Tibial nerve (tissue), 4 donors: ENCODE data around the gene HTRA2. TPM values are rescaled to one million over a fixed set of nuclear protein-coding genes. Genes with fewer than 3 reads are reported as not detected.

Source experiments
- DNase-seq, 2 donors: peaks; one replicate each; pipeline ENCODE4 v3.0.0-alpha.2; 2019; ENCODE audit warnings: low spot score in 2 of 2
- H3K27ac ChIP-seq, 4 donors: fragments of 200-600 bp; sonication (generic) in 3 of 4; one replicate each; pipeline ENCODE4 v1.5.1; 2017 to 2019; ENCODE audit warnings: mild to moderate bottlenecking in 1 of 4
- H3K27me3 ChIP-seq, 2 donors: fragments of 200-600 bp; sonication (generic) in 1 of 2; one replicate each; pipeline versions ENCODE4 v1.5.1 to v1.6.0; 2017 to 2019
- H3K36me3 ChIP-seq, 3 donors: fragments of 200-600 bp; sonication (generic); one replicate each; pipeline ENCODE4 v1.5.1; 2018 to 2019
- H3K4me1 ChIP-seq, 4 donors: fragments of 200-600 bp; sonication (generic) in 3 of 4; one replicate each; pipeline ENCODE4 v1.5.1; 2017 to 2019
- H3K4me3 ChIP-seq, 4 donors: fragments of 200-600 bp; sonication (generic) in 3 of 4; one replicate each; pipeline ENCODE4 v1.5.1; 2017 to 2019; ENCODE audit warnings: mild to moderate bottlenecking in 1 of 4, moderate library complexity in 1 of 4
- H3K9me3 ChIP-seq, 4 donors: fragments of 200-600 bp; sonication (generic) in 3 of 4; one replicate each; pipeline ENCODE4 v1.5.1; 2017 to 2019
- CTCF ChIP-seq, 5 experiments: fragments of 200-600 bp in 3 of 5; fragments of 450-650 bp in 2 of 5; sonication (generic) in 3 of 5; IDR thresholded peaks; one replicate each; pipeline ENCODE4 v1.5.1; 2016 to 2019; ENCODE audit warnings: antibody characterized with exemption in 5 of 5, mild to moderate bottlenecking in 3 of 5, moderate library complexity in 2 of 5
- EP300 ChIP-seq, 2 donors: sonication (generic); formaldehyde crosslinking; IDR thresholded peaks; one replicate each; pipeline ENCODE4 v1.6.1; 2017; ENCODE audit warnings: antibody characterized with exemption in 2 of 2, mild to moderate bottlenecking in 1 of 2
- POLR2A ChIP-seq, 2 donors: fragments of 450-650 bp; IDR thresholded peaks; one replicate each; pipeline ENCODE4 v1.6.1; 2017; ENCODE audit warnings: antibody characterized with exemption in 2 of 2, mild to moderate bottlenecking in 2 of 2, moderate library complexity in 2 of 2
- WGBS, 2 donors: methylation state at CpG; one replicate each; pipeline ENCODE4 v1.1.5; 2018; 5-methylcytosine and 5-hydroxymethylcytosine counted together
- total RNA-seq, 4 donors: library from RNA; depleted of rRNA; stranded (reverse); fragments of >200 nt; gene quantifications; one replicate each; pipeline ENCODE4 v1.1.0, GENCODE V29; 2016

HTRA2 gene
- total RNA-seq, 4 donors from 2014 or later: 37.8 to 45.3 (median 42.5) TPM

- Histone ChIP-seq H3K27me3 (no peaks in the 10 kb centered on the region), H3K27ac (no peak overlapping the region), H3K9me3 (no peaks in the 10 kb centered on the region), H3K36me3 (peaks cover 0 to 61% (median 0%) of the 10 kb centered on the region in 3 donors), H3K4me3 (no peak overlapping the region), H3K4me1 (peaks cover 0 to 25% (median 19%) of the 10 kb centered on the region in 4 donors)
- WGBS, 2 donors: 93 to 95% methylated on average over 2 of the region's 2 CpGs
- TF ChIP-seq POLR2A (IDR thresholded peaks at IDR 0.05) (no peak), CTCF (IDR thresholded peaks at IDR 0.05) (no peak), EP300 (IDR thresholded peaks at IDR 0.05) (no peak)
- no peak for DNase-seq
Observed at GRCh38 chr2:74486141-74486540, 43.6 kb upstream of the HTRA2 start.

- peaks cover 0 to 86% (median 21%) of the 10 kb centered on the region in 3 donors for H3K36me3 ChIP-seq
- DNase-seq: no peak
- TF ChIP-seq CTCF (IDR thresholded peaks at IDR 0.05): no peak
- TF ChIP-seq EP300 (IDR thresholded peaks at IDR 0.05): no peak
- TF ChIP-seq POLR2A (IDR thresholded peaks at IDR 0.05): no peak
- WGBS, 2 donors: 78 to 84% methylated on average over 9 of the region's 9 CpGs
- no peak overlapping the region for H3K4me3 ChIP-seq
- H3K9me3 ChIP-seq: no peaks in the 10 kb centered on the region
- peaks cover 0 to 8% (median 3%) of the 10 kb centered on the region in 4 donors for H3K4me1 ChIP-seq
- no peak overlapping the region for H3K27ac ChIP-seq
- no peaks in the 10 kb centered on the region for H3K27me3 ChIP-seq
Observed at GRCh38 chr2:74488643-74489481, 40.9 kb upstream of the HTRA2 start.

DNA sequence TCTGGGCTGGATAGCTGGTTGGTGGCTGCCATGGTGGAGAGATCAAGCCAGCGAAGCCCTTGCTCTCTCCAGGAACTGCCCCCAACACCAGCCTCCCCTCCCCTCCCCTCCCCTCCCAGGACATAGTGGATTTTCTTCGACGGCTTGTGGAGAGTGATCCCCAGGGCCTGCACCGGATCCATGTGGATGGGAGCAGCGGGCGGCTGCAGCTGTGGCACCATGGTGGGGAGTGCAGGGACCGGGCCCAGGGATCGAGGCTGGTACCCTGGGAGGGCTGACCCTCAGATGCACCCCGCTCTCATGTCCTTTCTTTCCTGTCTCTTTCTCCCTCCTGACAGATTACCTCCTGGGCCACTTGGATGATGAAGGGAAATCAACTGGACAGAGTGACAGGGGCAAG is 39.8 kb upstream of the HTRA2 start:
- no peaks in the 10 kb centered on the region for H3K9me3 ChIP-seq
- 90 to 94% methylated on average over 8 to 9 of the region's 9 CpGs for WGBS, 2 donors
- H3K4me1 ChIP-seq: no peaks in the 10 kb centered on the region
- H3K36me3 ChIP-seq: peaks cover 0 to 94% (median 21%) of the 10 kb centered on the region in 3 donors
- H3K27me3 ChIP-seq: no peaks in the 10 kb centered on the region
- TF ChIP-seq POLR2A (IDR thresholded peaks at IDR 0.05) (no peak), CTCF (IDR thresholded peaks at IDR 0.05) (no peak), EP300 (IDR thresholded peaks at IDR 0.05) (no peak)
- no peak overlapping the region for H3K27ac ChIP-seq
- no peak for DNase-seq
- H3K4me3 ChIP-seq: no peak overlapping the region

DNA sequence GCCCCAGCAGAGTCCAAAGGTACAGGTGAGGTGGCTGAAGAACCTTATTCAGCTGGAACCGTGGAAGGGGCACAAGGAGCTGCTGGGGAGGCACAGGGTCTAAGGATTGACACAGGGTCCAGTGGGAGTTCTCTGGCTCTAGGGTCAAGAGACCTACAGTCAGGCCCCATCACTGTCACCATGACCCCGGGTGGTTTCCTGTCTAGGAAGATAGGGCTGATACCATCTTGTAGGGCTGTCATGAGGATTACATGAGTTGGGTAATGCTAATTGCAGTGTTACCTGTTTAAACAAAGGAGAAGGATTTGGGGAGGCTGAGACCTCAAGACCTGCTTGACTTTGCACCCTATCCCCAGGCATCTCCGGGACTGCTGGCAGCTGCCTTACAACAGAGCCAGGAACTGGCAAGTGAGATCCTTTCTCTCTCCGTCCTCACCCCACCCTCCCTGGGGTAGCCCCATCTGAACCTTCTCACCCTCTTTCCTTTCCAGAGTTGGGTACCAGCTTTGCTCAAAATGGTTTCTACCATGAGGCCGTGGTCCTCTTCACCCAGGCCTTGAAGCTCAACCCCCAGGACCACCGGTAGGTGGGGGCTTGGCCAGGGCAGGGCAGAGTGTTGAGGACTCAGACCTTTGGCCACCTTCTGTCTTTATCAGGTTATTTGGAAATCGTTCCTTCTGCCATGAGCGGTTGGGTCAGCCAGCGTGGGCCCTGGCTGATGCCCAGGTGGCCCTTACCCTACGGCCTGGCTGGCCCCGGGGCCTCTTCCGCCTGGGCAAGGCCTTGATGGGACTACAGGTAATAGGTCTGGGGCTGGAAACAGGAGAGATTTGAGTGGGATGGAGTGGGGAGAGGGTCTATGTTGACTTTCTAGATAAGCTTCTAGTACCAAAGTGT is 37.8 kb upstream of the HTRA2 start:
- WGBS, 2 donors: 93 to 95% methylated on average over 12 of the region's 12 CpGs
- no peak for DNase-seq
- Histone ChIP-seq H3K4me1 (no peaks in the 10 kb centered on the region), H3K27me3 (peaks cover 0 to 2% of the 10 kb centered on the region in 2 donors), H3K9me3 (no peaks in the 10 kb centered on the region), H3K27ac (no peak overlapping the region), H3K36me3 (peaks cover 0 to 78% (median 21%) of the 10 kb centered on the region in 3 donors), H3K4me3 (no peak overlapping the region)
- no peak for TF ChIP-seq EP300 (IDR thresholded peaks at IDR 0.05)
- TF ChIP-seq POLR2A (IDR thresholded peaks at IDR 0.05): no peak
- no peak for TF ChIP-seq CTCF (IDR thresholded peaks at IDR 0.05)
